ENCODE data around the gene BTF3L4.
"Not testable (repeated sequence)": the region's sequence is repeated elsewhere in the genome, so short reads cannot be mapped to it uniquely, and the experiment has no call there.

Gene BTF3L4

GRCh38 chr1:52055866-52056162 lies 281 bp upstream of the BTF3L4 start:
- DNase-seq, result no peak

GRCh38 chr1:52056937-52057231 lies 789 bp downstream of the BTF3L4 start:
- no peak for DNase-seq

GRCh38 chr1:52057255-52057654 lies 1.2 kb downstream of the BTF3L4 start:
- no peak for DNase-seq

- no peak for DNase-seq
These were observed 1.9 kb downstream of the BTF3L4 start for GRCh38 chr1:52057876-52058415.

- DNase-seq, result no peak
These were observed 3.2 kb downstream of the BTF3L4 start for GRCh38 chr1:52059321-52059720.

GRCh38 chr1:52059888-52060287 lies 3.8 kb downstream of the BTF3L4 start:
- DNase-seq, result no peak

- no peak for DNase-seq
These were observed 4.7 kb downstream of the BTF3L4 start for GRCh38 chr1:52060822-52061221.

GRCh38 chr1:52063192-52063591 lies 7.1 kb downstream of the BTF3L4 start:
- DNase-seq, result no peak

GRCh38 chr1:52070704-52071103 lies 14.6 kb downstream of the BTF3L4 start:
- DNase-seq, result no peak

GRCh38 chr1:52072291-52072690 lies 16.2 kb downstream of the BTF3L4 start:
- DNase-seq, result no peak

GRCh38 chr1:52077277-52077676 lies 21.2 kb downstream of the BTF3L4 start:
- DNase-seq, result not testable (repeated sequence)

GRCh38 chr1:52080014-52080415 lies 23.9 kb downstream of the BTF3L4 start:
- DNase-seq, result no peak

GRCh38 chr1:52087892-52088291 lies 31.8 kb downstream of the BTF3L4 start:
- not testable (repeated sequence) for DNase-seq

- not testable (repeated sequence) for DNase-seq
These were observed 38.2 kb downstream of the BTF3L4 start for GRCh38 chr1:52094300-52094699.

GRCh38 chr1:52096216-52096615 lies 40.1 kb downstream of the BTF3L4 start:
- DNase-seq, result no peak

GRCh38 chr1:52098139-52098871 lies 42.2 kb downstream of the BTF3L4 start:
- no peak for DNase-seq

GRCh38 chr1:52102336-52103013 lies 46.4 kb downstream of the BTF3L4 start:
- DNase-seq, result no peak

GRCh38 chr1:52111492-52111891 lies 55.4 kb downstream of the BTF3L4 start:
- DNase-seq, result no peak

- no peak for DNase-seq
These were observed 56.4 kb downstream of the BTF3L4 start for GRCh38 chr1:52112489-52112888.

- no peak for DNase-seq
These were observed 63.4 kb downstream of the BTF3L4 start for GRCh38 chr1:52119301-52120079.

GRCh38 chr1:52122384-52122783 lies 66.3 kb downstream of the BTF3L4 start:
- DNase-seq, result no peak

GRCh38 chr1:52123622-52124021 lies 67.5 kb downstream of the BTF3L4 start:
- no peak for DNase-seq

- no peak for DNase-seq
These were observed 69.8 kb downstream of the BTF3L4 start for GRCh38 chr1:52125736-52126359.
